Keratinocyte (primary cell): ENCODE results near the gene SLC34A1. TPM values are rescaled to one million over a fixed set of nuclear protein-coding genes. Genes with fewer than 3 reads are reported as not detected.

Source experiments
- DNase-seq: peaks from one replicate; pipeline ENCODE4 v3.0.0-alpha.2; 2011; ENCODE audit warnings: low read depth, missing footprints, low spot score
- FAIRE-seq: peaks from 2 replicates; lab custom pipeline; 2011; peaks lifted over from hg19 to GRCh38; lab: Jason Lieb, UNC
- H2AFZ ChIP-seq: 2 replicates; pipeline ENCODE4 v1.6.0; 2012; ENCODE audit warnings: low read length, control low read depth, inconsistent platforms; ENCODE audit not compliant: control insufficient read depth
- H3K27ac ChIP-seq: 2 replicates; pipeline ENCODE4 v1.5.1; 2011; ENCODE audit warnings: low read length; ENCODE audit not compliant: control insufficient read depth, insufficient read depth
- H3K27me3 ChIP-seq: 3 replicates; pipeline ENCODE4 v1.6.0; 2011; ENCODE audit warnings: low read length; ENCODE audit not compliant: control insufficient read depth, insufficient read depth; ENCODE audit errors: extremely low read depth
- H3K36me3 ChIP-seq, 2 experiments: 2 replicates in 1 of 2; 3 replicates in 1 of 2; pipeline ENCODE4 v1.5.1; 2011; ENCODE audit warnings: low read length in 2 of 2, mild to moderate bottlenecking in 1 of 2; ENCODE audit not compliant: control insufficient read depth in 2 of 2, insufficient read depth in 2 of 2; ENCODE audit errors: extremely low read depth in 1 of 2
- H3K4me1 ChIP-seq: 3 replicates; pipeline ENCODE4 v1.5.1; 2011; ENCODE audit warnings: low read length; ENCODE audit not compliant: control insufficient read depth, insufficient read depth; ENCODE audit errors: extremely low read depth
- H3K4me2 ChIP-seq: 3 replicates; pipeline ENCODE4 v1.6.0; 2011; ENCODE audit warnings: low read depth, low read length; ENCODE audit not compliant: control insufficient read depth, insufficient read depth; ENCODE audit errors: extremely low read depth
- H3K4me3 ChIP-seq, 3 experiments: fragments of 200-600 bp in 1 of 3; sonication (generic) in 1 of 3; 2 replicates in 2 of 3; 3 replicates in 1 of 3; pipeline ENCODE4 v1.5.1; 2011 to 2016; ENCODE audit warnings: low read length in 3 of 3, mild to moderate bottlenecking in 3 of 3, control low read depth in 2 of 3, inconsistent platforms in 1 of 3, low read depth in 1 of 3, mixed read lengths in 1 of 3, mixed run types in 1 of 3, moderate library complexity in 1 of 3; ENCODE audit not compliant: control insufficient read depth in 2 of 3, insufficient read depth in 2 of 3; ENCODE audit errors: extremely low read depth in 1 of 3
- H3K79me2 ChIP-seq: 2 replicates; pipeline ENCODE4 v1.6.0; 2012; ENCODE audit warnings: low read length; ENCODE audit not compliant: control insufficient read depth, insufficient read depth
- H3K9ac ChIP-seq: 3 replicates; pipeline ENCODE4 v1.6.0; 2011; ENCODE audit warnings: low read length; ENCODE audit not compliant: control insufficient read depth, insufficient read depth; ENCODE audit errors: extremely low read depth
- H3K9me1 ChIP-seq: 3 replicates; pipeline ENCODE4 v1.6.0; 2011; ENCODE audit warnings: low read length; ENCODE audit not compliant: control insufficient read depth, insufficient read depth; ENCODE audit errors: extremely low read depth
- H3K9me3 ChIP-seq: 2 replicates; pipeline ENCODE4 v1.5.1; 2012; ENCODE audit warnings: low read depth, low read length; ENCODE audit not compliant: control insufficient read depth
- H4K20me1 ChIP-seq: 3 replicates; pipeline ENCODE4 v1.6.0; 2011; ENCODE audit warnings: low read length; ENCODE audit not compliant: control insufficient read depth, insufficient read depth; ENCODE audit errors: extremely low read depth
- CTCF ChIP-seq, 3 experiments: IDR thresholded peaks in 1 of 3; conservative IDR thresholded peaks in 1 of 3; optimal IDR thresholded peaks in 1 of 3; 2 replicates in 2 of 3; 3 replicates in 1 of 3; pipeline versions ENCODE3 to v1.5.1; 2011; ENCODE audit warnings: low read length in 3 of 3, mild to moderate bottlenecking in 3 of 3, moderate library complexity in 2 of 3, control low read depth in 1 of 3, inconsistent platforms in 1 of 3; ENCODE audit not compliant: insufficient read depth in 2 of 3; ENCODE audit errors: extremely low read depth in 1 of 3
- EZH2 ChIP-seq: IDR thresholded peaks from one replicate; pipeline ENCODE4 v1.6.1; 2012; ENCODE audit warnings: inconsistent platforms, mild to moderate bottlenecking, low read length, moderate library complexity
- dilution Hi-C: fragments of 300-500 bp; cut with MboI; formaldehyde crosslinking; loops from one replicate; pipeline ENCODE4 v1.7.0; 2020; ENCODE audit warnings: low sequenced_read_pairs; ENCODE audit not compliant: extremely low pct_ligation_motif_present
- polyA plus RNA-seq, 5 experiments: library from polyadenylated mRNA; depleted of rRNA in 3 of 5; stranded (reverse) in 3 of 5; stranded (forward) in 1 of 5; unstranded in 1 of 5; fragments of >200 nt; gene quantifications; 1 replicate in 1 of 5; 2 replicates in 3 of 5; 3 replicates in 1 of 5; pipeline versions ENCODE4 v1.2.1 to v1.2.3, GENCODE V29; 2011 to 2012; ENCODE audit warnings: missing spikeins in 2 of 5, low read depth in 1 of 5, low replicate concordance in 1 of 5

SLC34A1 gene
- polyA plus RNA-seq, 1 donor (not counting 4 experiments of a cell fraction or from before 2014, with no cell fraction given), result 0.07 TPM

DNA sequence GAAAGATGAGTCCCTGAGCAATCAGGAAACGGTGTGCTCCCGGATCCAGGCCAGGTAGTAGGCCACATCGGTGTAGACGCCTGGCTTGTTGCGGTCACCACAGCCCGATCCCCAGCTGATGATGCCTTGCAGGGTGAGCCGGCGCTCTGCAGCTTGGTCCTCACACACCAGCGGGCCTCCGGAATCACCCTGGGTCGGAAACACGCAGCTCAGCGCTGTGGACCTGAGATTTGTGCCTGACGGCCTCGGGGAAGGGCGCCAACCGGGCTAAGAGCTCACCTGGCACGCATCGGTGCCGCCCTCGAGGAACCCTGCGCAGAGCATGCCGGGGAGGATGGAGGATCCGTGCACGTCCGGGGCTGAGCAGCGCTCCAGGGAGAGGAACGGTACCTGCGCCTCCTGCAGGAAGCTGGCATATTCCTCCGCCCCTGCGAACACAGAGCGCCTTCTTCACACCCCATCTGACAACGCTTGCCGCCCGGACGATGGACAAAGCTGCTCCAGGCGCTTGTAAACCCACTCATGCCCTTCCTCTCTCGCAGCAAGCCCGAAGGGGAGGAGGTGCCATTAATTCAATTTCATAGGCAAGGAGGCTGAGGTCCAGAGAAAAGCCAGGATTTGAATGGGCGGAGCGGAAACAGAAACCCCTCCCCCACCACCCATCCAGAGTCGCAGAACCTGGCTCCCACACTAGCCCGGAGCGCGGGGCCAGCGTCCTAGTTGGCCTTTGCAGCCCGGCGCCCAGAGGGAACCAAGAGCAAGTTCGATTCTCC, 18.2 kb downstream of the SLC34A1 start:
- H3K27me3 ChIP-seq, result no peaks in the 10 kb centered on the region
- H3K9me3 ChIP-seq, result no peaks in the 10 kb centered on the region
- H4K20me1 ChIP-seq, result no peaks in the 10 kb centered on the region
- H3K4me3 ChIP-seq, result peak overlapping the region; percentile 50 to 79 (median 71)
- TF ChIP-seq EZH2 (no peak), CTCF (optimal IDR thresholded peaks at IDR 0.05 in 1 of 3, IDR thresholded peaks at IDR 0.05 in 1 of 3, conservative IDR thresholded peaks at IDR 0.05 in 1 of 3; ENCODE audit: extremely low read depth in 1 of 3, insufficient read depth in 2 of 3, low read length in 3 of 3) (peak in 2 of 3 experiments; percentile 74 to 82)
- H3K4me2 ChIP-seq, result peak overlapping the region; percentile 67
- no peaks in the 10 kb centered on the region for H3K79me2 ChIP-seq
- peak overlapping the region; percentile 89 for H2AFZ ChIP-seq
- H3K9me1 ChIP-seq, result no peaks in the 10 kb centered on the region
- H3K27ac ChIP-seq, result peak overlapping the region; percentile 19
- H3K9ac ChIP-seq, result peak overlapping the region; percentile 68
- dilution Hi-C loops, result no loop called here
- DNase-seq, result peak; percentile 44
- H3K36me3 ChIP-seq, result no peaks in the 10 kb centered on the region
- H3K4me1 ChIP-seq, result peaks cover 11% of the 10 kb centered on the region
- FAIRE-seq, result peak; percentile 88

DNA sequence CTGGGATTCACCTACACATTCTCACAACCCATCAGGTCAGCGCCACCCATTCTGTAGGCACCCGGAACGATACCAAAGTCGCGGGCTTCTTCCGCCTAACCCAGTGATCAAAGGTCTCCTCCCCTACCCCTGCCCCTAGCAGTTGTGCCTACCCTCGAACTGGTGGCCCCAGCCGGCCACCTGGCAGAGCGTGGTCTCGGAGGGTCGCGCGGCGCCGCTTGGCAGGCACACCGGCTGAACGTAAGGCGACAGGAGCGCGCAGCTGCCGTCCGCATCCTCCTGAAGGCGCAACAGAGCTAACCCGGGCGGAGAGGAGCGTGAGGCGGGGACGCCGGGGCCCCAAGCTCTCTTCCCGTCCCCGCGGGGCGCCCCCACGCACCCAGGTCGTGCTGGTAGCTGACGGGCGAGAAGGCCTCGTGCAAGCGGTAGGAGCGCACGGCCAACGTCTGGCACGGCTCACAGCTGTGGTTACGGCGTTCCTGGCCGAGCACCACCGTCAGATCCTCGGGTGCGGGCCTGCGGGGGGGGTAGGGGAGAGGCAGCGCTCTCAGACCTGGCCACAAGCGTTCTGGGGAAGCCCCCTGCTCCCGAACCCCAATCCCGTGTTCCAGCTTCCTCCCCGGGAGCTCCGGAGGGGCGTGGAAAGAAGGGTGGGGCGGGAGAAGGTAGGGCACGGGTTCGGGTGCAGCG, 19.0 kb downstream of the SLC34A1 start:
- dilution Hi-C loops, result no loop called here
- no peaks in the 10 kb centered on the region for H3K79me2 ChIP-seq
- TF ChIP-seq CTCF (optimal IDR thresholded peaks at IDR 0.05 in 1 of 3, IDR thresholded peaks at IDR 0.05 in 1 of 3, conservative IDR thresholded peaks at IDR 0.05 in 1 of 3; ENCODE audit: extremely low read depth in 1 of 3, insufficient read depth in 2 of 3, low read length in 3 of 3) (peak in 1 of 3 experiments; percentile 15), EZH2 (no peak)
- H3K4me3 ChIP-seq, result peak overlapping the region; percentile 50 to 79 (median 71)
- H3K36me3 ChIP-seq, result no peaks in the 10 kb centered on the region
- H4K20me1 ChIP-seq, result no peaks in the 10 kb centered on the region
- no peak for DNase-seq
- peak overlapping the region; percentile 67 for H3K4me2 ChIP-seq
- peak overlapping the region; percentile 68 for H3K9ac ChIP-seq
- no peaks in the 10 kb centered on the region for H3K9me3 ChIP-seq
- H3K27me3 ChIP-seq, result no peaks in the 10 kb centered on the region
- H2AFZ ChIP-seq, result peak overlapping the region; percentile 89
- H3K9me1 ChIP-seq, result no peaks in the 10 kb centered on the region
- no peak for FAIRE-seq
- H3K4me1 ChIP-seq, result peaks cover 11% of the 10 kb centered on the region
- H3K27ac ChIP-seq, result peak overlapping the region; percentile 19
